ENCODE data around the gene CHRDL1. TPM values are rescaled to one million over a fixed set of nuclear protein-coding genes. Genes with fewer than 3 reads are reported as not detected.
A peak's percentile ranks its signal among the peaks of the same experiment; 100 is the strongest.

Gene CHRDL1
- total and polyA plus RNA-seq, 7 donors: 1.9 to 5.6 (median 2.3) TPM

DNA sequence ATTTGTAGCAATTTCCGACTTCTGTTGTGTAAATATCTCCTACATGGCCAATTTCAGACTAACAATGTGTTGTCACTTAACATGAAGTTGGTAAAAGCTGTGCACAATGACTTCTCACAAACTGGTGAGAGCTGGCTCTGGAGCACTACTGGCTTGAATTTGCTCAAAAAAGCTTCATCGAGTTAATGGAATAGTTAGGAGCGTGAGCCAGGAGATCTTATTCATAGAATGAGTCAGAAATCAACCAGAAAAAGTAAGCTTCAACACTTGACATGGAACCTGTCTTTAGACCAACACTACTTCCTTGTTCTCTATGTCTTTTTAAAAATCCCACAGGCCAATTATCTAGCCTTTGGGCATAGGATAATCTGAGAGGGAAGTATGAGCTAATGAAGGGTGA is 7.9 kb upstream of the CHRDL1 start:
- Histone ChIP-seq H3K36me3 (ENCODE audit: insufficient read depth in 1 of 2, low read depth in 1 of 2) (no peaks in the 10 kb centered on the region), H3K4me1 (no peaks in the 10 kb centered on the region), H3K27ac (no peak overlapping the region), H3K9me3 (no peaks in the 10 kb centered on the region), H3K27me3 (ENCODE audit: insufficient read depth in 3 of 3, low read length in 2 of 3) (peaks cover 0 to 17% (median 0%) of the 10 kb centered on the region in 3 donors), H3K4me3 (no peak overlapping the region)
- intact Hi-C loops (cut with DNase I): no loop called here
- no peak for ATAC-seq
- TF ChIP-seq, protein P1, sequence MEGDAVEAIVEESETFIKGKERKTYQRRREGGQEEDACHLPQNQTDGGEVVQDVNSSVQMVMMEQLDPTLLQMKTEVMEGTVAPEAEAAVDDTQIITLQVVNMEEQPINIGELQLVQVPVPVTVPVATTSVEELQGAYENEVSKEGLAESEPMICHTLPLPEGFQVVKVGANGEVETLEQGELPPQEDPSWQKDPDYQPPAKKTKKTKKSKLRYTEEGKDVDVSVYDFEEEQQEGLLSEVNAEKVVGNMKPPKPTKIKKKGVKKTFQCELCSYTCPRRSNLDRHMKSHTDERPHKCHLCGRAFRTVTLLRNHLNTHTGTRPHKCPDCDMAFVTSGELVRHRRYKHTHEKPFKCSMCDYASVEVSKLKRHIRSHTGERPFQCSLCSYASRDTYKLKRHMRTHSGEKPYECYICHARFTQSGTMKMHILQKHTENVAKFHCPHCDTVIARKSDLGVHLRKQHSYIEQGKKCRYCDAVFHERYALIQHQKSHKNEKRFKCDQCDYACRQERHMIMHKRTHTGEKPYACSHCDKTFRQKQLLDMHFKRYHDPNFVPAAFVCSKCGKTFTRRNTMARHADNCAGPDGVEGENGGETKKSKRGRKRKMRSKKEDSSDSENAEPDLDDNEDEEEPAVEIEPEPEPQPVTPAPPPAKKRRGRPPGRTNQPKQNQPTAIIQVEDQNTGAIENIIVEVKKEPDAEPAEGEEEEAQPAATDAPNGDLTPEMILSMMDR (IDR thresholded peaks at IDR 0.05): no peak
- DNase-seq: no peak
- 57 to 70% (median 69%) methylated on average over 3 of the region's 3 CpGs for WGBS, 3 donors

DNA sequence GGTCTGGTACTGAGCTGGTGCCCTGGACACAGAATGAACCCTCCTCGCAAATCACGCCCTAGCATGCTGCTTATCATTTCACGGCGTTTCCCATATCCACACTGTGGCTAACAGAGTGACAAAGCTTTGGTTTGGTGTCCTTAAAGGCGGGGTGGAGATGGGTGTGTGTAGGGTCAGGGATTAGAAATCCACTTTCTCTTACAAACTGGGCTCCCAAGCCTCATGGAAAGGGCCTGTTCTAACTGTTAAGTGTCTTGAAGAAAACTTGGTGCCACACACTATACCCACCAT is 735 bp upstream of the CHRDL1 start:
- WGBS, 3 donors: 29 to 37% (median 32%) methylated on average over 4 to 5 of the region's 5 CpGs
- H3K9me3 ChIP-seq: no peaks in the 10 kb centered on the region
- no peak overlapping the region for H3K27ac ChIP-seq
- no peak for DNase-seq
- H3K4me1 ChIP-seq: no peaks in the 10 kb centered on the region
- H3K27me3 ChIP-seq (ENCODE audit: insufficient read depth in 3 of 3, low read length in 2 of 3): peaks cover 0 to 70% (median 2%) of the 10 kb centered on the region in 3 donors
- H3K4me3 ChIP-seq: peak overlapping the region; percentile 48
- ATAC-seq: no peak
- H3K36me3 ChIP-seq (ENCODE audit: insufficient read depth in 1 of 2, low read depth in 1 of 2): no peaks in the 10 kb centered on the region
- TF ChIP-seq, protein P1 (IDR thresholded peaks at IDR 0.05): no peak
- intact Hi-C loops (cut with DNase I): no loop called here

- Histone ChIP-seq H3K27ac (no peak overlapping the region), H3K4me3 (peak overlapping the region; percentile 48), H3K4me1 (no peaks in the 10 kb centered on the region), H3K36me3 (ENCODE audit: insufficient read depth in 1 of 2, low read depth in 1 of 2) (no peaks in the 10 kb centered on the region), H3K9me3 (no peaks in the 10 kb centered on the region), H3K27me3 (ENCODE audit: insufficient read depth in 3 of 3, low read length in 2 of 3) (peaks cover 0 to 77% (median 2%) of the 10 kb centered on the region in 3 donors)
- TF ChIP-seq, protein P1 (IDR thresholded peaks at IDR 0.05): no peak
- DNase-seq (no peak), ATAC-seq (no peak)
- 53 to 65% (median 56%) methylated on average over 3 of the region's 3 CpGs for WGBS, 3 donors
- intact Hi-C loops (cut with DNase I): no loop called here
Observed at GRCh38 chrX:110794601-110795000, 1.0 kb downstream of the CHRDL1 start.

- Histone ChIP-seq H3K4me1 (no peaks in the 10 kb centered on the region), H3K27ac (no peak overlapping the region), H3K9me3 (no peaks in the 10 kb centered on the region), H3K36me3 (ENCODE audit: insufficient read depth in 1 of 2, low read depth in 1 of 2) (no peaks in the 10 kb centered on the region), H3K27me3 (ENCODE audit: insufficient read depth in 3 of 3, low read length in 2 of 3) (peaks cover 0 to 63% (median under 1%) of the 10 kb centered on the region in 3 donors), H3K4me3 (no peak overlapping the region)
- ATAC-seq (no peak), DNase-seq (no peak)
- 32 to 58% (median 45%) methylated on average over 5 of the region's 5 CpGs for WGBS, 3 donors
- intact Hi-C loops (cut with DNase I): no loop called here
- TF ChIP-seq, protein P1 (IDR thresholded peaks at IDR 0.05): no peak
Observed at GRCh38 chrX:110791071-110791470, 4.5 kb downstream of the CHRDL1 start.

DNA sequence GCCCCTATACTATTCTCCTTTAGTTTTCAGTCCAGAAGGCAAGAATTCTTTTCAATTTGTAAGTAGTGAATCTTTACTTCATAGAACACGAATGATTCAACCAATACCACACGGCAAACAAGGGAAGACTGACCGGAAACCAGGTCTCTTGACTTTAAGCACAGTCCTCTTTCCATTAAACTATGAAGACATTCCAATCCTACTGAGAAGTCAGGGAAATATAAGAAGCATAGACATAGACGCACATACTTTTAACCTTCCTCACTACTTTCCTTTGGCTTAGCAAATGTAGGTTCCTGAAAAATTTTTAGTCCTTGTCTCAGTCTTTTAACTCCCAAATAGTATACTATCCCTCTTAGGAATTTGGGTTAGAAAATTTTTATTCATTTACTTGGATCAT is 9.1 kb downstream of the CHRDL1 start:
- 79 to 89% (median 88%) methylated on average over 4 of the region's 4 CpGs for WGBS, 3 donors
- Histone ChIP-seq H3K27ac (no peak overlapping the region), H3K4me1 (no peaks in the 10 kb centered on the region), H3K27me3 (ENCODE audit: insufficient read depth in 3 of 3, low read length in 2 of 3) (peaks cover 0 to 31% (median 0%) of the 10 kb centered on the region in 3 donors), H3K4me3 (no peak overlapping the region), H3K36me3 (ENCODE audit: insufficient read depth in 1 of 2, low read depth in 1 of 2) (no peaks in the 10 kb centered on the region), H3K9me3 (no peaks in the 10 kb centered on the region)
- DNase-seq (no peak), ATAC-seq (no peak)
- intact Hi-C loops (cut with DNase I): no loop called here
- TF ChIP-seq, protein P1 (IDR thresholded peaks at IDR 0.05): no peak

All from psoas muscle (tissue), 8 donors.